MM.1S (cell line): Measurements from ENCODE around the gene GOLGA8J.
"Not testable (repeated sequence)": the region's sequence is repeated elsewhere in the genome, so short reads cannot be mapped to it uniquely, and the experiment has no call there.

ENCODE experiments used
- DNase-seq: peaks from one replicate; pipeline ENCODE4 v3.0.0-alpha.2; 2015
- H2AFZ ChIP-seq: fragments of 300-600 bp; sonication (generic); 2 replicates; pipeline ENCODE4 v1.6.0; 2016; ENCODE audit warnings: antibody characterized with exemption, low read length
- H3F3A ChIP-seq: fragments of 300-600 bp; sonication (generic); 2 replicates; pipeline ENCODE4 v1.6.1; 2016; ENCODE audit warnings: mild to moderate bottlenecking, antibody characterized with exemption, low read length, moderate library complexity, mixed read lengths; ENCODE audit not compliant: insufficient read depth
- H3K27ac ChIP-seq: fragments of 300-600 bp; sonication (generic); 2 replicates; pipeline ENCODE4 v1.5.1; 2016; ENCODE audit warnings: mild to moderate bottlenecking, low read length
- H3K27me3 ChIP-seq: fragments of 300-600 bp; sonication (generic); replicated peaks from 2 replicates; pipeline ENCODE4 v1.6.0; 2016; ENCODE audit warnings: low read length; ENCODE audit not compliant: insufficient read depth
- H3K36me3 ChIP-seq: fragments of 300-600 bp; sonication (generic); replicated peaks from 2 replicates; pipeline ENCODE4 v1.6.1; 2016; ENCODE audit warnings: mild to moderate bottlenecking, low read length, mixed read lengths; ENCODE audit not compliant: insufficient read depth
- H3K4me1 ChIP-seq: fragments of 300-600 bp; sonication (generic); 2 replicates; pipeline ENCODE4 v1.6.1; 2016; ENCODE audit warnings: low read length, mixed read lengths
- H3K4me2 ChIP-seq: fragments of 300-600 bp; sonication (generic); 2 replicates; pipeline ENCODE4 v1.6.0; 2016; ENCODE audit warnings: low read depth, low read length
- H3K4me3 ChIP-seq: fragments of 300-600 bp; sonication (generic); 2 replicates; pipeline ENCODE4 v1.5.1; 2016; ENCODE audit warnings: low read length, mixed read lengths
- H3K79me2 ChIP-seq: fragments of 300-600 bp; sonication (generic); 2 replicates; pipeline ENCODE4 v1.6.1; 2016; ENCODE audit warnings: mixed run types, low read length, mixed read lengths
- H3K9ac ChIP-seq: fragments of 300-600 bp; sonication (generic); 2 replicates; pipeline ENCODE4 v1.6.1; 2016; ENCODE audit warnings: low read length, mixed read lengths
- H3K9me2 ChIP-seq: fragments of 300-600 bp; sonication (generic); replicated peaks from 2 replicates; pipeline ENCODE4 v1.6.1; 2016; ENCODE audit warnings: mild to moderate bottlenecking, low read length, mixed read lengths; ENCODE audit not compliant: insufficient read depth
- H3K9me3 ChIP-seq: fragments of 300-600 bp; sonication (generic); replicated peaks from 2 replicates; pipeline ENCODE4 v1.6.1; 2016; ENCODE audit warnings: mild to moderate bottlenecking, low read length, mixed read lengths; ENCODE audit not compliant: insufficient read depth
- H4K20me1 ChIP-seq: fragments of 300-600 bp; sonication (generic); 2 replicates; pipeline ENCODE4 v1.6.1; 2016; ENCODE audit warnings: mild to moderate bottlenecking, low read length, moderate library complexity, mixed read lengths; ENCODE audit not compliant: insufficient read depth
- EZH2 ChIP-seq: fragments of 300-600 bp; sonication (generic); optimal IDR thresholded peaks from 2 replicates; pipeline ENCODE3; 2017; ENCODE audit warnings: low read depth, mild to moderate bottlenecking, antibody characterized with exemption, low read length, mixed read lengths
- EZH2phosphoT487 ChIP-seq: fragments of 300-600 bp; sonication (generic); IDR thresholded peaks from 2 replicates; pipeline ENCODE4 v1.6.1; 2018; ENCODE audit warnings: antibody characterized with exemption, low read length
- TF ChIP-seq, protein P1 (sequence below): fragments of 300-600 bp; sonication (generic); IDR thresholded peaks from 2 replicates; pipeline ENCODE4 v1.5.1; 2016; ENCODE audit warnings: antibody characterized with exemption, low read length, mixed read lengths

The GOLGA8J gene, protein sequence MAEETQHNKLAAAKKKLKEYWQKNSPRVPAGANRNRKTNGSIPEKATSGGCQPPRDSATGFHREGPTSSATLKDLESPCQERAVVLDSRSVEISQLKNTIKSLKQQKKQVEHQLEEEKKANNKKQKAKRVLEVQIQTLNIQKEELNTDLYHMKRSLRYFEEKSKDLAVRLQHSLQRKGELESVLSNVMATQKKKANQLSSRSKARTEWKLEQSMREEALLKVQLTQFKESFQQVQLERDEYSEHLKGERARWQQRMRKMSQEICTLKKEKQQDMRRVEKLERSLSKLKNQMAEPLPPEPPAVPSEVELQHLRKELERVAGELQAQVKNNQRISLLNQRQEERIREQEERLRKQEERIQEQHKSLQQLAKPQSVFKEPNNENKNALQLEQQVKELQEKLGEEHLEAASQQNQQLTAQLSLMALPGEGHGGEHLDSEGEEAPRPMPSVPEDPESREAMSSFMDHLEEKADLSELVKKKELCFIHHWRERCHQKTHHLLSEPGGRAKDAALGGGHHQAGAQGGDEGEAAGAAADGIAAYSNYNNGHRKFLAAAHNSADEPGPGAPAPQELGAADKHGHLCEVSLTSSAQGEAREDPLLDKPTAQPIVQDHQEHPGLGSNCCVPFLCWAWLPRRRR

DNA sequence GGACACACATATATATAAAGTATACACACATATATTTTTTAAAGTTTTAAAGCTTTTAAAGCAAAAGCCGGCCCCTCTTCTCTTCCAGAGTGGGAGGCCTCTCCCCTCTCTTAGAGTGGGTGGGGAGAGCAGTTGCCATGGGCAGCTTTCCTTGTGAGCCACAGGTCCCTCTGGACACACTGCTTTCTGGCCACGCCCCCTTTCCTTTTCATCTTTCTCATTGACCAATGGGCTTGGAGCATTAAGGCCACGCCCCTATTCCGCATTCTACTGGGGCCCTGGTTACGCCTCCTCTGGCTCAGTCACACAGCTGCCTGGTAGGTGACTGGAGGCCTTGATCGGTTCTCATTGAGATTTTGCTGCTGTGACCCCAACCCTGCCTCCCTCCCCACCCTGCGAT lies at the start of gene GOLGA8J:
Gene GOLGA8J (plus strand): TSS at position 301 of the 400 bp plus-strand sequence. CDS start 98 bp downstream, at position 399.
- H3K4me1 ChIP-seq, H3K27me3 ChIP-seq, H3K36me3 ChIP-seq, H3K4me2 ChIP-seq, H2AFZ ChIP-seq, H4K20me1 ChIP-seq, H3F3A ChIP-seq, H3K9me3 ChIP-seq, H3K27ac ChIP-seq, DNase-seq, H3K79me2 ChIP-seq, H3K9ac ChIP-seq, H3K4me3 ChIP-seq, H3K9me2 ChIP-seq: not testable (repeated sequence)

DNA sequence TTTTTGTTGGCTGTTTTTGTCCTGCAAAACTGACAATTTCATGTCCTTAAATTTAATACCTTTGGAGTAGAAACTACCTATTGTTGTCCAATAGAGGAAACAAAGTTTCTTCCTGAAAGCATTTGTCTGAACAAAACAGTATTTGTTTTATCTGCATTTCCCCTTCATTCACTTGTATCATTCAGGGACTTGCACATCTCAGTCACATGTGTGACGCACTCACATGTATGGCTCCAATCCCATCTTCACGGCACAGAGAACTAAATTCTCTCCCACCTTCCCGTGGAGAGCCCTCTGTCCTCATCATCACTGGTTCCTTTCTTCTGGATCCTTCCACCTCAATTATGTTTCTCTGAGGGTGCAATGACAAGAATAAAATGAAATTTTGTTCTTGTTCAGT lies 49.5 kb upstream of the GOLGA8J start:
- Histone ChIP-seq H3K9me2 (no peaks in the 10 kb centered on the region), H4K20me1 (no peaks in the 10 kb centered on the region), H3K4me2 (no peak overlapping the region), H3K79me2 (no peaks in the 10 kb centered on the region), H3K9me3 (no peaks in the 10 kb centered on the region), H3K27ac (no peak overlapping the region), H3K4me1 (no peaks in the 10 kb centered on the region), H3K36me3 (no peaks in the 10 kb centered on the region), H2AFZ (no peak overlapping the region), H3K4me3 (no peak overlapping the region), H3F3A (no peaks in the 10 kb centered on the region), H3K27me3 (no peaks in the 10 kb centered on the region), H3K9ac (no peak overlapping the region)
- no peak for DNase-seq
- TF ChIP-seq EZH2 (no peak), EZH2phosphoT487 (no peak)
- TF ChIP-seq, protein P1, sequence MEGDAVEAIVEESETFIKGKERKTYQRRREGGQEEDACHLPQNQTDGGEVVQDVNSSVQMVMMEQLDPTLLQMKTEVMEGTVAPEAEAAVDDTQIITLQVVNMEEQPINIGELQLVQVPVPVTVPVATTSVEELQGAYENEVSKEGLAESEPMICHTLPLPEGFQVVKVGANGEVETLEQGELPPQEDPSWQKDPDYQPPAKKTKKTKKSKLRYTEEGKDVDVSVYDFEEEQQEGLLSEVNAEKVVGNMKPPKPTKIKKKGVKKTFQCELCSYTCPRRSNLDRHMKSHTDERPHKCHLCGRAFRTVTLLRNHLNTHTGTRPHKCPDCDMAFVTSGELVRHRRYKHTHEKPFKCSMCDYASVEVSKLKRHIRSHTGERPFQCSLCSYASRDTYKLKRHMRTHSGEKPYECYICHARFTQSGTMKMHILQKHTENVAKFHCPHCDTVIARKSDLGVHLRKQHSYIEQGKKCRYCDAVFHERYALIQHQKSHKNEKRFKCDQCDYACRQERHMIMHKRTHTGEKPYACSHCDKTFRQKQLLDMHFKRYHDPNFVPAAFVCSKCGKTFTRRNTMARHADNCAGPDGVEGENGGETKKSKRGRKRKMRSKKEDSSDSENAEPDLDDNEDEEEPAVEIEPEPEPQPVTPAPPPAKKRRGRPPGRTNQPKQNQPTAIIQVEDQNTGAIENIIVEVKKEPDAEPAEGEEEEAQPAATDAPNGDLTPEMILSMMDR = no peak

DNA sequence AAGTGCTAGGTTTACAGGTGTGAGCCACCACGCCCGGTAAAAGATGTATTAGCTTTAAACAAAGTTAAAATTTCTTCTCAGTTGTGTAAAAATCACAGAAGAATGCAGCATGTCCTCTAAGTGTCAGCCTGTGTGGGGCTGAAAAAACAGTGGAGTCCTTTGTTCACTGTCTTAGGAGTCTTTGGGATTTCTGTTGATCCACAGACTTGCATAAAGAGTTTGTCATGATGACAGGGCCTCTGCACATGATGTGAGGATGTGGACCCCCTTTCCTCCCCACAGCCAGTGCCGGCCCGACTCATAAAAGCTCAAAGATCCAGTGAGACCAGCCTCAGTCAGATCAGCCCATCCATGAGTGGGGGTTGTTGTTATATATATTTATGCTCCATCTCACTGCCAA lies 49.0 kb upstream of the GOLGA8J start:
- Histone ChIP-seq H4K20me1 (no peaks in the 10 kb centered on the region), H3K9me2 (no peaks in the 10 kb centered on the region), H3K9ac (no peak overlapping the region), H3F3A (no peaks in the 10 kb centered on the region), H3K36me3 (no peaks in the 10 kb centered on the region), H2AFZ (no peak overlapping the region), H3K27me3 (no peaks in the 10 kb centered on the region), H3K4me1 (no peaks in the 10 kb centered on the region), H3K27ac (no peak overlapping the region), H3K4me3 (no peak overlapping the region), H3K9me3 (no peaks in the 10 kb centered on the region), H3K4me2 (no peak overlapping the region), H3K79me2 (no peaks in the 10 kb centered on the region)
- no peak for DNase-seq
- TF ChIP-seq, protein P1 = no peak
- no peak for TF ChIP-seq EZH2
- TF ChIP-seq EZH2phosphoT487 = no peak
